ENCODE data around the gene PYCARD. TPM values are rescaled to one million over a fixed set of nuclear protein-coding genes. Genes with fewer than 3 reads are reported as not detected.
A peak's percentile ranks its signal among the peaks of the same experiment; 100 is the strongest.

The PYCARD gene
- total and polyA plus RNA-seq, 9 of the 15 experiments (the other 6 are each of a cell fraction or from before 2014, with no cell fraction given): 1.3 to 28.4 (median 6.0) TPM

DNA sequence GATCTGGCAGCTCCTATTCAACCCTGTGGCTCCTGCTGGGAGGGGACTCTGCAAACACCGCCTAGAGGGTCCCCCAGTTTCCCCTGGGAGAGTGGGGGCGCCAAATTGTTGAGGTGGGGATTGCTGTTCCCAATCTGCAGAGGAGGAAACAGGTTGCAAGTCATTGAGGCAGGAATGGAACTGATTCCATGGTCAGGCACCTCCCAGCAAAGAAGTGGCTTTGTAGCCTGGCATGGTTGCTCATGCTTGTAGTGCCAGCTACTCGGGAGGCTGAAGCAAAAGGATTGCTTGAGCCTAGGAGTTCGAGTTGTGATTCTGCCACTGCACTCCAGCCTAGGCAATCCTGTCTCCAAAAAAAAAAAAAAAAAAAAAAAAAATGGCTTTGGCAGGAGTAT, 14.6 kb upstream of the PYCARD start:
- peaks cover 3 to 49% of the 10 kb centered on the region in 2 experiments; a peak in 4 of 5 replicates for H3K4me1 ChIP-seq (replicated peaks in 1 of 2; ENCODE audit: control insufficient read depth in 2 of 2, insufficient read depth in 2 of 2, low read length in 2 of 2)
- no peak overlapping the region for H3K4me2 ChIP-seq (ENCODE audit: insufficient read depth, low read length)
- H3K27me3 ChIP-seq (ENCODE audit: control insufficient read depth in 2 of 2, insufficient read depth in 2 of 2, low read length in 2 of 2): no peaks in the 10 kb centered on the region
- H3K4me3 ChIP-seq: no peak overlapping the region
- FAIRE-seq (no peak), ATAC-seq (no peak), DNase-seq (ENCODE audit: extremely low read depth in 1 of 4, low spot score in 3 of 4) (peak in 1 of 4 experiments; percentile 3)
- intact Hi-C loops (cut with micrococcal nuclease): no loop called here
- 16% methylated on average over 4 of the region's 4 CpGs for WGBS (ENCODE audit: insufficient coverage, low coverage, missing lambda C conversion rate)
- H3K27ac ChIP-seq (ENCODE audit: extremely low read depth, low read depth, low read length): no peak overlapping the region
- POLR2A ChIA-PET: interaction anchor here (0.9 to 4.0 kb wide), 4 partner anchors 9 to 27 kb away, joined by 4 to 33 read pairs (median 4); partner anchors contain the start of gene PYCARD
- no TSS peak for BruUV-seq (replicated peaks)
- no peaks in the 10 kb centered on the region for H3K9me1 ChIP-seq (ENCODE audit: control insufficient read depth, insufficient read depth, low read length)
- no peak overlapping the region for H2AFZ ChIP-seq (ENCODE audit: low read depth, low read length)
- no peaks in the 10 kb centered on the region for H3K36me3 ChIP-seq (ENCODE audit: control insufficient read depth, insufficient read depth, low read length)
- in situ Hi-C loops (cut with MboI): no loop called here
- CTCF ChIA-PET (ENCODE audit: low intra/inter-chr PET ratio): no interaction called here
- no peak for TF ChIP-seq TAF1 (IDR thresholded peaks at IDR 0.05; ENCODE audit: control insufficient read depth, extremely low read depth, insufficient read depth, low read length, severe bottlenecking)
- TF ChIP-seq ZNF253 (CRISPR knock-in tag; conservative IDR thresholded peaks at IDR 0.05): no peak
- no peak for TF ChIP-seq PHF8 (IDR thresholded peaks at IDR 0.05; ENCODE audit: borderline replicate concordance, low read length)
- TF ChIP-seq POU5F1 (IDR thresholded peaks at IDR 0.05; ENCODE audit: borderline replicate concordance, low read depth, low read length, partially characterized antibody): no peak
- no peak for TF ChIP-seq TBL1XR1 (IDR thresholded peaks at IDR 0.05; ENCODE audit: low read length in 2 of 2)
- TF ChIP-seq, protein P1, sequence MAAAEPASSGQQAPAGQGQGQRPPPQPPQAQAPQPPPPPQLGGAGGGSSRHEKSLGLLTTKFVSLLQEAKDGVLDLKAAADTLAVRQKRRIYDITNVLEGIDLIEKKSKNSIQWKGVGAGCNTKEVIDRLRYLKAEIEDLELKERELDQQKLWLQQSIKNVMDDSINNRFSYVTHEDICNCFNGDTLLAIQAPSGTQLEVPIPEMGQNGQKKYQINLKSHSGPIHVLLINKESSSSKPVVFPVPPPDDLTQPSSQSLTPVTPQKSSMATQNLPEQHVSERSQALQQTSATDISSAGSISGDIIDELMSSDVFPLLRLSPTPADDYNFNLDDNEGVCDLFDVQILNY (CRISPR knock-in tag; IDR thresholded peaks at IDR 0.05): no peak
- no peak for TF ChIP-seq SAFB2 (IDR thresholded peaks at IDR 0.05; ENCODE audit: borderline replicate concordance, low read depth, low read length, severe bottlenecking)
- no peak for TF ChIP-seq NFRKB (IDR thresholded peaks at IDR 0.05; ENCODE audit: low read depth)
- TF ChIP-seq CSDE1 (IDR thresholded peaks at IDR 0.05): no peak
- no peak for TF ChIP-seq EHMT2 (IDR thresholded peaks at IDR 0.05)
- TF ChIP-seq SAP30 (IDR thresholded peaks at IDR 0.05; ENCODE audit: borderline replicate concordance, insufficient read depth, low read depth, low read length, poor library complexity, severe bottlenecking): no peak
- no peak for TF ChIP-seq BRD4 (IDR thresholded peaks at IDR 0.05)
- TF ChIP-seq MAZ (CRISPR knock-in tag; conservative IDR thresholded peaks at IDR 0.05 in 1 of 2, IDR thresholded peaks at IDR 0.05 in 1 of 2): no peak
- no peak for TF ChIP-seq SMAD4 (CRISPR knock-in tag; conservative IDR thresholded peaks at IDR 0.05)
- no peak for TF ChIP-seq ZBTB7A (IDR thresholded peaks at IDR 0.05; ENCODE audit: borderline replicate concordance, control insufficient read depth, low read depth, low read length)
- TF ChIP-seq ZNF766 (CRISPR knock-in tag; conservative IDR thresholded peaks at IDR 0.05): no peak
- no peak for TF ChIP-seq ATF7 (IDR thresholded peaks at IDR 0.05)
- no peaks in the 10 kb centered on the region for H3K79me2 ChIP-seq (ENCODE audit: control insufficient read depth, insufficient read depth, low read length)
- H4K20me1 ChIP-seq (replicated peaks; ENCODE audit: control insufficient read depth, insufficient read depth, low read length): no peaks in the 10 kb centered on the region
- no peaks in the 10 kb centered on the region for H3K9me3 ChIP-seq (replicated peaks; ENCODE audit: control insufficient read depth, insufficient read depth, low read depth, low read length)
- H3K9ac ChIP-seq (ENCODE audit: insufficient read depth in 1 of 2, low read depth in 2 of 2, low read length in 2 of 2): no peak overlapping the region; a peak in 1 of 4 replicates

Data from K562 (cell line).